Activated CD4-positive, alpha-beta T cell treated with anti-CD3 and anti-CD28 coated beads, Interleukin-2, amount 50 U/mL, for 48 hours (primary cell): ENCODE data around the gene HNRNPLL.

Experiments
- DNase-seq, 2 experiments: peaks; one replicate each; pipeline ENCODE4 v3.0.0-alpha.2; 2020

Gene HNRNPLL

GRCh38 chr2:38592951-38593350 is 9.8 kb downstream of the HNRNPLL start:
- DNase-seq = no peak

DNA sequence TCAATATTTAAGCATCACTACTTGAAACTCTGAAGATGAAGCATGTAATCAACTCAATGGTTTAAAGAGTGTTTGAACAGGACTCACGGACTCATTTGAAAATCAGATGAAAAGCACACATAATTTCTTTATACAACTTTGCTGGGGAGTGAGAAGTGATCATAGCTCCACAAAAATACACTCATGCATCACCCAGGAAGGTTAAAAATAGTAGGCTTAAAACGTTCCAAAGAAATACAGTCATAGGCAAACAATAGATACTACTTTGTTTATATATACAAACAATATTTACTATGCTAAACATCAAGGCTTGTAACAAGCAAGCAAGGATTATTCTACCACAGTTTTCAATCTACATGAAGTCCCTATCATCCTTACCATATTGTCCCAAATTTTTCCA is 11.6 kb downstream of the HNRNPLL start:
- DNase-seq = no peak

GRCh38 chr2:38590053-38590452 is 12.7 kb downstream of the HNRNPLL start:
- no peak for DNase-seq

- no peak for DNase-seq
Observed at GRCh38 chr2:38586931-38587330, 15.8 kb downstream of the HNRNPLL start.

DNA sequence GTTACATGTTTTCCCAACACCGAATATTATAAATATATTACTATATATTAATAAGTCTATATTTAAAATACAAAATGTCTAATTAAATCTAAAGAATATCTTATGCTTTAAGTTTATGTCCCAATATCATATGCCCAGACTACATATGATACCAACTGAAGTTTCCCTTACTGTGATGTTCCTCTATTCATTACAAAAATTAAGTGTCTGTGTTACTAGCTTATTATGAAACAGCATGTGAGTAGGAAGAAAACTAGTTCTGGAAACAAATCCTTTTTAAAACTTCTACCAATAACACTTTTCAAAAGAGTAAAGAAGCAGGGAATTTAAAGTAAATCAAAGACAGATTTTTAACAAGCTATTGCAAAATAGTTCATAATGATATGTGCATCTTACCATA is 17.8 kb downstream of the HNRNPLL start:
- no peak for DNase-seq

- no peak for DNase-seq
Observed at GRCh38 chr2:38583994-38584393, 18.7 kb downstream of the HNRNPLL start.

- no peak for DNase-seq
Observed at GRCh38 chr2:38583524-38583923, 19.2 kb downstream of the HNRNPLL start.

DNA sequence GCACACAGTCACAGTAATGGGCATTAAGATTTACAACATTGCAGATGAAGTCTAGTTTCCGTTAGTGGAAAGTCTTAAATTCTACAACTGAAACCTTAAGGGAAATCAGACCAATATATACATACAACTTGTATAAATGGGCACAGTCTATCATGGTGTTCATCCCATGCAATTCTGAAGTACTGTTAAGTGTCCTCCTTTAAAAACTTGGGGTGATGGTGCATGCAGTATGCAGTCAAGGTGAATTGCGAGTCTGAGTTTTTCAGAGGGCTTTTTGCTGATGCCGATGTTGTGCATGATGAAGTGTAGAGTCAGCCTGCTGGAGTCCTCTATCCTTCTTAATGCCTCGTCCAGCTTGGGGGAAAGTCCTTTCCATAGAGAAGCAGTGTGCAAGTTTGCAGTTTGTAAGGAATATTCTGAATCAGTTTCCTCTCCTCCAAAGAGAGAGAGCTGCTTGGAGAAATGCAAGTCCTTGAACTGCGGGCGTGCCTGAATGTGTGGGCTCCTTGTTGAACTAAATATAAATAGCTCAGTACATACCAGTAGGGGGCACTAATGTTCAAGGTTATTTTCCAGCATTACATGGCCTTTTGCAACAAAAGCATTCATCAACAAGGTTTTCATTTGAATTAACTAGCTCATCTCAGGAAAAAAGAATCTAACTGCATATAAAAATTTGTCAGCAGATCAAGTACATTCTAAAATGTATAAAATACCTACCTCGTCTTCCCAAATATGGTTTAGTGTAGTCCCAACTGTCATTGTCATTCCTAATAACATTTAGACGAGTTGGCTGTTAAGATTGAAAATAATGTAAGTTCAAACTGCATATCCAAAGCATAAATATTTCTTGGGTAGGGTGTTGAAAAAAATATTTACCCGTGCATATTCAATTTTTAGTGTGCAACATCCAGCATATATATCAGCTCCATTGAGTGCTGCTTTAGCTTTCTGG is 21.3 kb downstream of the HNRNPLL start:
- peak in 1 of 2 experiments; percentile 32 for DNase-seq

DNA sequence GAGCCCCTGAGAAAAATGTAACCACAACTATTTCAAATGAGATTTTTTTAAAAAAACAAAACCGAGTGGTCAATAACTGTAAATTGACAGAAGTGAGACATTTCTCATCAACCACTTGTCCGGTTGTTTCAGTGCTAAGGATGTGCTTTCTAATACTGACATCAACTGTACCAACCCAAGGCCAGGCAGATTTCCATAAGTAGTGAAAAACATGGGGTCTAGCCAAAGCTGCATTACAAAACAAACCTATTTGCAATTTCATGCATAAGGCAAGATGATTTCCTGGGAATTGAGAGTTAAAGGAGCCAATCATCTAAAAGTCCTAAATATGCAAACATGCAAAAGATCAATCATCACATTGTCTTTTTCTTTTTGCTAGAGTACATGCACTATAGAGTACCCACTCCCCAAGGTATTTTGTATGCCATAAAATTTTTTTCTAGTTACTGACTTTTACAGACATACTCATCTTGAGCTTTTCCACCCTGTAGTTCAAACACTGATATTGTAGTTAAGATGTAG is 22.6 kb downstream of the HNRNPLL start:
- no peak for DNase-seq

DNA sequence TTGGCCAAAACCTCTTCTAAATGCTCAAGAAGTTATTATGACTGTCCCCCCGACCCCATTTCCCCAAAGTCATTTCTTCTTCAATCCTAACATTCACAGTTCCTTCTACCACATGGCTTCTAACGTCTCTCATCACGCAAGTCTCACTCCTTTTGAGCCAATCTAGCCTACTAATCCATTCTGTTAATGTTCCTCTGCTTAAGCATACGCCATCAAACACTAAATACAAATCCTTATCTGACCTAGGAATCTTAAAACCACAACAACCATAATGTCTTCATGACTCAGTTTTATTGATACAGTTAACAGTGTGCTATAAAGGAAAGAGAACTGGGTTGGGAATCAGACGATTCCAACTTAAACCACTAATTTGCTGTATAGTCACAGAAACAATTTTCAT is 23.9 kb downstream of the HNRNPLL start:
- DNase-seq = no peak

- DNase-seq = no peak
Observed at GRCh38 chr2:38574278-38574677, 28.4 kb downstream of the HNRNPLL start.

GRCh38 chr2:38572167-38572566 is 30.6 kb downstream of the HNRNPLL start:
- peak in 1 of 2 experiments; percentile 55 for DNase-seq

DNA sequence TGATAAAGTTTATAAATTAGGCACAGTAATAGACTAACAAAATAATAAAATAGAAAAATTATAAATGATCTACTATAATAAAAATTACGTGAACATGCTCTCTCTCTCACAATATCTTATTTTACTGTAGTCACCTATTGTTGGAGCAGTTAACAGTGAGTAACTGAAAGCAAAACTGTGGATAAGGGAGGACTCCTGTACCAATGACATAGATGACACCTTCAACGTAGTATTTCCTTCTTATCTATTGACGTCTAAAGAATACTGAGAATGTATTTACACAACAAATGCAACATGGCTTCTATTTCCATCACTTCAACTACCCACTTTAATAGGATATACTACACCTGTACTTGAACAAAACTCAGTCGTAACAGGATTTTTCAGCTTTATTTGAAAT is 31.5 kb downstream of the HNRNPLL start:
- no peak for DNase-seq

DNA sequence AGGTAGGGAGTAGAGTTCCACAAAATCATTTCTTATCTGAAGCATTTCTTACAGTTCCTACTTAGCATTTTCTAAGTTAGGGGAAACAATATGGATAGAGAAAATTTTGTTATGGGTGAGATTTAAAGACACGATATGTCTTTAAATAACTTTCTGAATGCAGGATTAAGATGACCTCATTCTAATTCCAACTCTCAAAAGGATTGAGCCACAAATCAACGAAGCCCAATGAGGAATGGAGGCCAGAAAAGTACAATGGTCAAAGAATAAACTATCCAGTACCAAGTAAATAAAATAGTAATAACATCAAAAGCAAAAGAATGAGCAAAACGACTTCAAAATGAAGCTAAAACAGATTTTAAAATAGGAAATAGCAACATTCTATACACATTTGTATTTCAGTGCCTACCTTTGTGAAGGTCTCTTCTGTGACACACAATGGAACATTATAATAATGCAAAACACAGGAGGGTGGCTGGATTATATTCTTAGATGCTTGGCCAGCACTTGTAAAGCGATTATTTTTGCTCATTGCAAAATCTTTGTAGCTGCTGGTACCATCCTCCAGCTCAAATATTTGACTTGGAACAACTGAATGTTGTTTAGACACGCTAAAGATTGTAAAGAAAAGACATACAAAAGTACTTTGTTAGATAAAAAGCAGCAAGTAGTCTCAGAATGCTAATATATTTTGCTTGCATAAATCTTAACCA is 33.8 kb downstream of the HNRNPLL start:
- DNase-seq = no peak

DNA sequence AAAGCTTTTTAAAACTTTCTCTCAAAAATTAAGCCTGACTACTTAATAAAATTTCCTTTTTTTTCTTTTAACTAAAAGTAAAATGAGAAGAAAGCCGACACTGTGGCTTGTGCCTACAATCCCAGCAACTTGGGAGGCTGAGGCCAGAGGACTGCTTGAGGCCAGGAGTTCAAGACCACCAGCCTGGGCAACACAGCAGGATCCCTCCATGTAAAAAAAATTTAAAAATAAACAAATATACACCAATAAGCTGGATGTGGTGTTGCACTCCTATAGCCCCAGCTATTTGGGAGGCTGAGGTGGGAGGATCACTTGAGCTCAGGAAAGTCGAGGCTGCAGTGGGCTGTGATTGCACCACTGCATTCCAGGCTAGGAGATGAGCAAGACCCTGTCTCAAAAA is 37.4 kb downstream of the HNRNPLL start:
- DNase-seq = no peak

- DNase-seq = no peak
Observed at GRCh38 chr2:38561691-38562090, 41.0 kb downstream of the HNRNPLL start.

DNA sequence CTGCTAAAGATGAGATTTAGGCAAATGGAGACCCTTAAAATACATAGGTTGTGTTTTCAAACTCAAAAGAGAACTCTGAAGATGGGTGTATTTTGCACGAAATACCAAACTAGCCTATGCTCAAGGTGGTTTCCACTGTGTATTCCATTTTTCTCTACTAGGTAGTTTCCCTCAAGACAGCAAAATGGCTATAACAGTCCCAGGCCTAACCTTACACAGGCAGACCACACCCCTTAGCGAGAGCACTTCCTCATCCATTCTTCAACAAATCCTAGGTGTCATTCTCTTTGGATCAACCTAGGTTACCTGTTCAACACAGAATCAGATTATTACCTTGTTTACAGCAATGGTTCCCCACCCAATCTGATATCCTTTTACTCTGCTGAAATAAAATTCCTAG is 42.6 kb downstream of the HNRNPLL start:
- DNase-seq = no peak

GRCh38 chr2:38557981-38558380 is 44.7 kb downstream of the HNRNPLL start:
- no peak for DNase-seq

DNA sequence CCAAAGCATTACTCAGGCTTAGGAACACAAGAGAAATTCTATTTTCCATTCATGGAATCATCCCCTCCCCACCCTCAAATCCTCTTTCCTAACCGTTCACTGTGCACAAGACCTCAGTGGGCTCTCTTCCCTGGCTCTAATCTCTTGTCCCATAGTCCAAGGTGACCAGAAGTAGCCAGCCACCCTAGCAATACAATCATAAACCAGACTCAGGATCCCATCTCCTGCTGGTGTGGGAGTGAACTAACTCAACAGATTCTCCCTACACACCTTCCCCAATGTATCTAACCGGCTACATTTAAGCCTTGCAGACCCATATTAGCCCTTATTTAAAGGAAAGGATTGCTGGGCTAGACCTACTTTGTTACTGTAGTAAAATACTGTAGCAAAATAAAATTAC is 45.5 kb downstream of the HNRNPLL start:
- DNase-seq = no peak

DNA sequence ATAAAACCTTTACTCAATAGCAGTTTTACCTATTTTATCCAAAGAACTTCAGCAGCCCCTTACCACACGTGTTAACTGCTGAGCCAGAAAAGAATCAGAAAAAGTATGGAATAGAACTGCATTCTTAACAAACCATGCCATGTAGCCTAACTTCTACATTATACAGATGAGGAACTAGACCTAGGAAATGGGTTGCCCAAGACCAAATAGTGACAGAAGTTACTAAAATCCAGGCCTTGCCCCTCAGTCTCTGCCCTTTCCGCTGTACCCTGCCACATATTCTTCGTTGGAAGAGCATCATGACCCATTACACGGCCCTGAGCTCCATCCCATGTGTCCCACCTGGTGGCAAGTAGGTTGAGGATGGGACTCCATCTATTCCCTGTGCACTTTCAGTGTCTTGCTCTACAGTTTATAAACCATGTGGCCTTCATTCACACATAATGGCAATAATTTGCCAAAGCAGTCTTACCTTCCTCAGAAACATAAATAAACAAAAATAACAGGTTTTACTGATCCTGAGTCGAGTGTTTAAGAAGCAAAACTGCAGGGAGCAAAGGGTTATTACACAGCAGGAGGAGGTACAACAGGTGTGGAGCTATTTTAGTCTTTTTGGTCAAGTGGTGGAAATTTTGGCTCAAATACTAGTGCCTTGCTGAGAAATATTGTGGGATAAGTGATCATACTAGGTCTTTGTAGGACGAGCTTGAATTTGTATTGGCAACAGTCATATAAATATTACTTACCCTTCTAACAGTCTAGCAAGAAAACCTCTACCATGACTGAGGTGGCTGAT is 46.5 kb downstream of the HNRNPLL start:
- no peak for DNase-seq

DNA sequence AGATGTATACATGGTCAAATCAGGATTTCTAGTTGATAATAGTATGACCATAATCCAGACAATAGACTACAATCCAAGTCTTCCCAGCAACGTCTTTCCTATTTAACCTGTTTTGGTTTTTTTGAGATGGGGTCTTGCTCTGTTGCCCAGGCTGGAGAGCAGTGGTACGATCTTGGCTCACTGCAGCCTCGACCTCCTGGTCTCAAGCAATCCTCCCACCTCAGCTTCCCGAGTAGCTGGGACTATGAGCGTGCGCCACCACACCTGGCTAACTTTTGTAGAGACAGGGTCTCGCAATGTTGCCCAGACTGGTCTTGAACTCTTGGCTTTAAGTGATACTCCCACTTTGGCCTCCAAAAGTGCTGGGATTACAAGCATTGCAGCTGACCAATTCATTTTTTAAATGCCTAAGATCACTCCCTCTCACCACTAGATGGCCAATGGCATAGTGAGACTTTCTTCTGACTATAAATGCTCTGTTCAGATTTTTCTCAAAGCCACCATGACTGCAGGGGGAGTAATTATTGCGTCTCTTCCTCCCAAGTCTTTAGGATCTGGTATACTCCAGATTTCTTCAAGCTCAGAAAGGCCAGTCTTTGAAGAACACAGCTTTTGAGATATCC is 47.6 kb downstream of the HNRNPLL start:
- DNase-seq = no peak

DNA sequence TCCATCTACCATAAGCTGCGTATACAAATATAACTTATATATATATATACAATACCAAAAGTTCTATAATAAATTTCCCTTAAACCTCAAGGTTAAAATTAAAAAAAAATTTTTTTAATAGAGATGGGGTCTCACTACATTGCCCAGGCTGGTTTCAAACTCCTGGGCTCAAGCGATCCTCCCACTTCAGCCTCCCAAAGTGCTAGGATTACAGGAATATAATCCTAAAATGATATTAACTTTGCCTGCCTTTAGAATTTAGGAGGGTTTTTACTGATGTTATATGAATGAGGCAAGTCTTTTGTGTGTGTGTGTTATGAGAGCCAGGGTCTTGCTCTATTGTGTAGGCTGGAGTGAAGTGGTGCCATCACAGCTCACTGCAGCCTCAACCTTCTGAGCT is 49.2 kb downstream of the HNRNPLL start:
- no peak for DNase-seq

- DNase-seq = no peak
Observed at GRCh38 chr2:38552259-38552658, 50.5 kb downstream of the HNRNPLL start.
